ENCODE data around the gene HOXB8.

HOXB8 gene

GRCh38 chr17:48596000-48596734 is 18.9 kb downstream of the HOXB8 start:
- no peak for DNase-seq (ENCODE audit: low read depth, low spot score)

- DNase-seq (ENCODE audit: low read depth, low spot score): no peak
These were observed 19.7 kb downstream of the HOXB8 start for GRCh38 chr17:48595278-48595999.

GRCh38 chr17:48594538-48595277 is 20.4 kb downstream of the HOXB8 start:
- DNase-seq (ENCODE audit: low read depth, low spot score): no peak

GRCh38 chr17:48593840-48594537 is 21.1 kb downstream of the HOXB8 start:
- DNase-seq (ENCODE audit: low read depth, low spot score): peak; percentile 58

GRCh38 chr17:48593126-48593829 is 21.8 kb downstream of the HOXB8 start, which contains the start of gene HOXB5:
Gene HOXB5 (minus strand): TSS chr17:48593779. CDS start chr17:48593682, 97 bp downstream.
- no peak for DNase-seq (ENCODE audit: low read depth, low spot score)

- DNase-seq (ENCODE audit: low read depth, low spot score): no peak
These were observed 22.5 kb downstream of the HOXB8 start for GRCh38 chr17:48592577-48592976.

GRCh38 chr17:48592057-48592514 is 23.0 kb downstream of the HOXB8 start:
- no peak for DNase-seq (ENCODE audit: low read depth, low spot score)

- no peak for DNase-seq (ENCODE audit: low read depth, low spot score)
These were observed 23.6 kb downstream of the HOXB8 start for GRCh38 chr17:48591255-48592056.

- DNase-seq (ENCODE audit: low read depth, low spot score): no peak
These were observed 24.4 kb downstream of the HOXB8 start for GRCh38 chr17:48590607-48591161.

- DNase-seq (ENCODE audit: low read depth, low spot score): no peak
These were observed 25.1 kb downstream of the HOXB8 start, which contains the start of gene HOXB3 for GRCh38 chr17:48589831-48590606. Gene HOXB3 (minus strand): TSS chr17:48590241. CDS start chr17:48552474, 37,767 bp downstream.

- no peak for DNase-seq (ENCODE audit: low read depth, low spot score)
These were observed 25.8 kb downstream of the HOXB8 start for GRCh38 chr17:48589060-48589830.

- no peak for DNase-seq (ENCODE audit: low read depth, low spot score)
These were observed 26.6 kb downstream of the HOXB8 start for GRCh38 chr17:48588528-48588927.

GRCh38 chr17:48588074-48588415 is 27.0 kb downstream of the HOXB8 start:
- no peak for DNase-seq (ENCODE audit: low read depth, low spot score)

- DNase-seq (ENCODE audit: low read depth, low spot score): no peak
These were observed 27.6 kb downstream of the HOXB8 start for GRCh38 chr17:48587276-48588073.

GRCh38 chr17:48586355-48587258 is 28.5 kb downstream of the HOXB8 start:
- DNase-seq (ENCODE audit: low read depth, low spot score): no peak

- DNase-seq (ENCODE audit: low read depth, low spot score): no peak
These were observed 30.8 kb downstream of the HOXB8 start for GRCh38 chr17:48584223-48584741.

Measured in activated naive CD8-positive, alpha-beta T cell treated with anti-CD3 and anti-CD28 coated beads, Interleukin-2, amount 50 U/mL, for 16 hours (primary cell).